Transverse colon (tissue), 3 donors: ENCODE results near the gene CDH12.

Experiments used
- CTCF ChIP-seq, 5 experiments: fragments of 200-600 bp in 3 of 5; fragments of 450-650 bp in 2 of 5; sonication (generic) in 3 of 5; IDR thresholded peaks; 1 replicate in 2 of 5; 2 replicates in 3 of 5; pipeline ENCODE4 v1.5.1; 2016 to 2017; ENCODE audit warnings: antibody characterized with exemption in 5 of 5, inconsistent platforms in 3 of 5, mild to moderate bottlenecking in 2 of 5, moderate library complexity in 1 of 5
- POLR2A ChIP-seq: fragments of 450-650 bp; IDR thresholded peaks from one replicate; pipeline ENCODE4 v1.6.1; 2016; ENCODE audit warnings: antibody characterized with exemption, mild to moderate bottlenecking, moderate library complexity

- TF ChIP-seq CTCF (IDR thresholded peaks at IDR 0.05), result no peak
- no peak for TF ChIP-seq POLR2A
Observed at GRCh38 chr5:22465616-22466015, 387.5 kb downstream of the CDH12 start.
